Measurements from ENCODE around the gene CAB39. TPM values are rescaled to one million over a fixed set of nuclear protein-coding genes. Genes with fewer than 3 reads are reported as not detected.
A peak's percentile ranks its signal among the peaks of the same experiment; 100 is the strongest.

The CAB39 gene
- total RNA-seq, 1 donor from 2014 or later = 78.7 TPM

DNA sequence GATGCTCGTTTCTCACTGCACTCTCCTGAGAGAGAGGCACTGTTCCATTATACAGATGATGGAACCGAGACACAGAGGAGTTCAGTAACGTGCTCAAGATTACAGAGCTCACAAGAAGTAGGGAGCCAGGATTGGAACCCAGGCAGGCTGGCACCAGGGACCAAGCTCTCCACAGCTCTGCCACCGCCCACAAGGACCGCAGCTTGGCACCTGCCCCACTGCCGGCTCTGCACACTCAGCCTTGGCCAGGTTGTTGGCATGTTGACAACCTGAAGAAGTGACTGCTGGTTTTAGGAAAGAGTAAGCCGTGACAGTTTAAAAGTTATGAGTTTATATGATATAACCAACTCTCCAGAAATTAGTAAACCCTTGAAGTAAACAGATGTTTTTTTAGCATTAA lies 104.1 kb downstream of the CAB39 start:
- H3K4me1 ChIP-seq = no peaks in the 10 kb centered on the region
- DNase-seq = no peak
- intact Hi-C loops (cut with DNase I) = no loop called here
- H3K27ac ChIP-seq = no peak overlapping the region
- H3K4me3 ChIP-seq = no peak overlapping the region
- ATAC-seq = peak; percentile 19 to 36
- TF ChIP-seq, protein P1, sequence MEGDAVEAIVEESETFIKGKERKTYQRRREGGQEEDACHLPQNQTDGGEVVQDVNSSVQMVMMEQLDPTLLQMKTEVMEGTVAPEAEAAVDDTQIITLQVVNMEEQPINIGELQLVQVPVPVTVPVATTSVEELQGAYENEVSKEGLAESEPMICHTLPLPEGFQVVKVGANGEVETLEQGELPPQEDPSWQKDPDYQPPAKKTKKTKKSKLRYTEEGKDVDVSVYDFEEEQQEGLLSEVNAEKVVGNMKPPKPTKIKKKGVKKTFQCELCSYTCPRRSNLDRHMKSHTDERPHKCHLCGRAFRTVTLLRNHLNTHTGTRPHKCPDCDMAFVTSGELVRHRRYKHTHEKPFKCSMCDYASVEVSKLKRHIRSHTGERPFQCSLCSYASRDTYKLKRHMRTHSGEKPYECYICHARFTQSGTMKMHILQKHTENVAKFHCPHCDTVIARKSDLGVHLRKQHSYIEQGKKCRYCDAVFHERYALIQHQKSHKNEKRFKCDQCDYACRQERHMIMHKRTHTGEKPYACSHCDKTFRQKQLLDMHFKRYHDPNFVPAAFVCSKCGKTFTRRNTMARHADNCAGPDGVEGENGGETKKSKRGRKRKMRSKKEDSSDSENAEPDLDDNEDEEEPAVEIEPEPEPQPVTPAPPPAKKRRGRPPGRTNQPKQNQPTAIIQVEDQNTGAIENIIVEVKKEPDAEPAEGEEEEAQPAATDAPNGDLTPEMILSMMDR (IDR thresholded peaks at IDR 0.05) = no peak
- H3K36me3 ChIP-seq = peaks cover 94% of the 10 kb centered on the region
- no peaks in the 10 kb centered on the region for H3K27me3 ChIP-seq (ENCODE audit: low read depth)
- H3K9me3 ChIP-seq = no peaks in the 10 kb centered on the region

DNA sequence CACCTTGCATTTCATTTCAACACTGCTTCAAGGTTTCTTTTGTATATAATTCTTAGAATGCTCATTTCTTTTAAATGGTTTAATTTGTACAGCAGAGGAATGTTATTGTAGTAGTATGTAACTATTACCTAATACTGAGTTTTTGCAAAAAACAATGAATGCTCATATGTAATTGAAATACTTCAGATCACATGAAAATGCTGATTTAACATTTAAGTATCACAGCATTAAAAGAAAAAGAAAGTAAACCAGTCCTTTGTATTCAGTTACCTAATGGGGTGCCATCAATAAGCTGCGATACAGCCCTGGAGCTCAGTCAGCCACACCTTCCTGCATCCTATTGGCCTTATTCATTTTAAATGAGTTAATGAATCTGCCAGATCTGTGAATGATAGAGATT lies 106.8 kb downstream of the CAB39 start:
- no peaks in the 10 kb centered on the region for H3K9me3 ChIP-seq
- H3K27me3 ChIP-seq (ENCODE audit: low read depth) = no peaks in the 10 kb centered on the region
- ATAC-seq (no peak), DNase-seq (no peak)
- intact Hi-C loops (cut with DNase I) = no loop called here
- TF ChIP-seq, protein P1 (IDR thresholded peaks at IDR 0.05) = no peak
- peaks cover 4% of the 10 kb centered on the region for H3K4me1 ChIP-seq
- no peak overlapping the region for H3K27ac ChIP-seq
- peaks cover 73% of the 10 kb centered on the region for H3K36me3 ChIP-seq
- H3K4me3 ChIP-seq = no peak overlapping the region

GRCh38 chr2:230821261-230821990 lies 108.8 kb downstream of the CAB39 start:
- intact Hi-C loops (cut with DNase I) = no loop called here
- TF ChIP-seq, protein P1 (IDR thresholded peaks at IDR 0.05) = no peak
- H3K4me3 ChIP-seq = no peak overlapping the region
- no peaks in the 10 kb centered on the region for H3K9me3 ChIP-seq
- H3K27me3 ChIP-seq (ENCODE audit: low read depth) = peaks cover 10% of the 10 kb centered on the region
- peaks cover 55% of the 10 kb centered on the region for H3K36me3 ChIP-seq
- ATAC-seq (no peak), DNase-seq (no peak)
- no peak overlapping the region for H3K27ac ChIP-seq
- H3K4me1 ChIP-seq = peaks cover 7% of the 10 kb centered on the region

DNA sequence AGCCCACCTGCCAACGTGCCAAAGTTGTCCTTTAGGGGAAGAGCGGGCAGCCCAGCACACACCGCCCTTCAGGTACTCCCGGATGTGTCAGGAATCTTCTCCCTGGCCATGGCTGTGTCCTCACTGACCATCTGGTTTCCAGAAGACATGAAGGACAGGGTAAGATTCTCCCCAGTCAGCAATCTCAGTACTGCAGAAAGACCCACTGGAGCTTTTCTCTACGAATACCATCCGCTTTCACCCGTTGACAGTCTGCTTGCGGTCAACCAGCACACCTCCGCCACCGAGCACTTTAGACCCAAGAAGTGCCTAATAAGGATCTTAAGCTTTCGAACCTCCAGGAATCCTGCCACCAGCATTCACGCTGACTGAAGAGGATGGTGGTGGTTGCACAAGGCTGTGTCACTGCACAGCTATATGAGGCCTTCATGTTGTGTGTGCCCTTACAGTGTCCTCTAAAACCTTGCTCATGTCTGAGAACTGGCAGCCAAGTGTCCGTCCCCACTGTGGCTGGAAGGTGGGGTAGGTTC lies 109.4 kb downstream of the CAB39 start:
- no peak for ATAC-seq
- Histone ChIP-seq H3K27ac (no peak overlapping the region), H3K27me3 (ENCODE audit: low read depth) (peaks cover 16% of the 10 kb centered on the region), H3K9me3 (no peaks in the 10 kb centered on the region), H3K4me1 (peaks cover 7% of the 10 kb centered on the region), H3K36me3 (peaks cover 48% of the 10 kb centered on the region), H3K4me3 (no peak overlapping the region)
- DNase-seq = no peak
- TF ChIP-seq, protein P1 (IDR thresholded peaks at IDR 0.05) = no peak
- intact Hi-C loops (cut with DNase I) = no loop called here

GRCh38 chr2:230823264-230823964 lies 110.8 kb downstream of the CAB39 start:
- Histone ChIP-seq H3K4me3 (no peak overlapping the region), H3K9me3 (no peaks in the 10 kb centered on the region), H3K4me1 (peaks cover 14% of the 10 kb centered on the region), H3K27me3 (ENCODE audit: low read depth) (peaks cover 29% of the 10 kb centered on the region), H3K36me3 (peaks cover 35% of the 10 kb centered on the region), H3K27ac (no peak overlapping the region)
- intact Hi-C loops (cut with DNase I) = no loop called here
- ATAC-seq (peak in 1 of 2 donors; percentile 10), DNase-seq (no peak)
- TF ChIP-seq, protein P1 (IDR thresholded peaks at IDR 0.05) = no peak
